Endothelial cell of umbilical vein (primary cell): Measurements from ENCODE around the gene PHOX2A. TPM values are rescaled to one million over a fixed set of nuclear protein-coding genes. Genes with fewer than 3 reads are reported as not detected.
A peak's percentile ranks its signal among the peaks of the same experiment; 100 is the strongest.

ENCODE experiments used
- BruUV-seq: library from RNA; stranded (reverse); fragments of 400-500 nt; replicated peaks from 2 replicates; lab custom pipeline; 2021; lab: Mats Ljungman, UMichigan
- CTCF ChIA-PET: fragments of 300-600, 350-600 bp; sonication (Branson Sonifier 250); formaldehyde crosslinking; loops from one replicate; lab custom pipeline; 2021; ENCODE audit warnings: antibody characterized with exemption, inconsistent platforms; lab: Charles Lee
- POLR2A ChIA-PET: fragments of 300-600, 350-600 bp; sonication (Branson Sonifier 250); formaldehyde crosslinking; loops from one replicate; lab custom pipeline; 2021; ENCODE audit warnings: antibody characterized with exemption, inconsistent platforms; lab: Charles Lee
- DNase-seq: peaks from one replicate; pipeline ENCODE4 v3.0.0-alpha.2; 2011; ENCODE audit warnings: low read depth, low spot score
- FAIRE-seq: peaks from 2 replicates; lab custom pipeline; 2011; peaks lifted over from hg19 to GRCh38; lab: Jason Lieb, UNC
- H2AFZ ChIP-seq: 2 replicates; pipeline ENCODE4 v1.6.0; 2012; ENCODE audit warnings: low read depth, low read length, control low read depth, inconsistent platforms
- H3K27ac ChIP-seq: 2 replicates; pipeline ENCODE4 v1.5.1; 2011; ENCODE audit warnings: low read depth, mild to moderate bottlenecking, control low read depth, low read length, moderate library complexity; ENCODE audit not compliant: insufficient read depth
- H3K27me3 ChIP-seq, 2 experiments: 2 replicates each; pipeline versions ENCODE4 v1.6.0 to v1.6.1; 2011; ENCODE audit warnings: low read length in 2 of 2, mixed read lengths in 1 of 2; ENCODE audit not compliant: control insufficient read depth in 2 of 2, insufficient read depth in 2 of 2
- H3K36me3 ChIP-seq, 2 experiments: 2 replicates in 1 of 2; 3 replicates in 1 of 2; pipeline ENCODE4 v1.5.1; 2011; ENCODE audit warnings: low read length in 2 of 2, mild to moderate bottlenecking in 1 of 2, moderate library complexity in 1 of 2; ENCODE audit not compliant: control insufficient read depth in 2 of 2, insufficient read depth in 2 of 2; ENCODE audit errors: extremely low read depth in 1 of 2
- H3K4me1 ChIP-seq: 3 replicates; pipeline ENCODE4 v1.5.1; 2011; ENCODE audit warnings: mild to moderate bottlenecking, low read length; ENCODE audit not compliant: control insufficient read depth, insufficient read depth; ENCODE audit errors: extremely low read depth
- H3K4me2 ChIP-seq: 2 replicates; pipeline ENCODE4 v1.6.1; 2011; ENCODE audit warnings: low read length, control low read depth, mixed read lengths; ENCODE audit not compliant: insufficient read depth
- H3K4me3 ChIP-seq, 3 experiments: fragments of 200-600 bp in 1 of 3; sonication (generic), shearing (Covaris generic) in 1 of 3; replicated peaks in 1 of 3; 2 replicates each; pipeline ENCODE4 v1.5.1; 2011 to 2016; ENCODE audit warnings: control low read depth in 3 of 3, low read length in 3 of 3, mild to moderate bottlenecking in 2 of 3, inconsistent platforms in 1 of 3, low read depth in 1 of 3, moderate library complexity in 1 of 3; ENCODE audit not compliant: insufficient read depth in 1 of 3
- H3K79me2 ChIP-seq: 2 replicates; pipeline ENCODE4 v1.6.0; 2012; ENCODE audit warnings: low read length, inconsistent platforms; ENCODE audit not compliant: control insufficient read depth, insufficient read depth
- H3K9ac ChIP-seq: replicated peaks from 2 replicates; pipeline ENCODE3; 2011; ENCODE audit warnings: low read length, control low read depth; ENCODE audit not compliant: insufficient read depth; ENCODE audit errors: extremely low read depth
- H3K9me1 ChIP-seq: replicated peaks from 3 replicates; pipeline ENCODE4 v1.6.0; 2011; ENCODE audit warnings: mild to moderate bottlenecking, low read length; ENCODE audit not compliant: control insufficient read depth, insufficient read depth; ENCODE audit errors: extremely low read depth
- H3K9me3 ChIP-seq: replicated peaks from 2 replicates; pipeline ENCODE4 v1.5.1; 2012; ENCODE audit warnings: low read length, inconsistent platforms; ENCODE audit not compliant: control insufficient read depth, insufficient read depth
- H4K20me1 ChIP-seq: replicated peaks from 2 replicates; pipeline ENCODE3; 2011; ENCODE audit warnings: mild to moderate bottlenecking, low read length; ENCODE audit not compliant: control insufficient read depth, insufficient read depth; ENCODE audit errors: extremely low read depth
- EZH2 ChIP-seq: IDR thresholded peaks from 2 replicates; pipeline ENCODE4 v1.6.1; 2012; ENCODE audit warnings: borderline replicate concordance, low read depth, mild to moderate bottlenecking, moderate library complexity, low read length, inconsistent platforms; ENCODE audit not compliant: severe bottlenecking
- FOS ChIP-seq: IDR thresholded peaks from 2 replicates; pipeline ENCODE4 v1.6.1; 2011; ENCODE audit warnings: mild to moderate bottlenecking, low read length, moderate library complexity, borderline replicate concordance; ENCODE audit not compliant: insufficient read depth
- GATA2 ChIP-seq: IDR thresholded peaks from 2 replicates; pipeline ENCODE4 v1.7.0; 2011; ENCODE audit warnings: low read depth, mild to moderate bottlenecking, moderate library complexity, mixed read lengths, low read length; ENCODE audit not compliant: insufficient read length, insufficient read depth
- JUN ChIP-seq: IDR thresholded peaks from 2 replicates; pipeline ENCODE4 v1.6.1; 2011; ENCODE audit warnings: borderline replicate concordance, low read depth; ENCODE audit not compliant: insufficient read length, insufficient read depth
- POLR2A ChIP-seq: IDR thresholded peaks from 2 replicates; pipeline ENCODE4 v1.6.1; 2012; ENCODE audit warnings: low read depth, mild to moderate bottlenecking, control low read depth, low read length
- POLR2AphosphoS5 ChIP-seq: IDR thresholded peaks from 2 replicates; pipeline ENCODE4 v1.6.1; 2012; ENCODE audit warnings: low read depth, mild to moderate bottlenecking, control low read depth, low read length, moderate library complexity; ENCODE audit not compliant: insufficient read depth
- dilution Hi-C: fragments of 300-500 bp; cut with MboI; formaldehyde crosslinking; loops from one replicate; pipeline ENCODE4 v1.15.0; 2019; ENCODE audit warnings: low sequenced_read_pairs; ENCODE audit not compliant: extremely low pct_ligation_motif_present
- intact Hi-C: fragments of 100-400 bp; cut with micrococcal nuclease; formaldehyde crosslinking; loops from one replicate; pipeline ENCODE4 v1.10.0; 2022
- polyA plus RNA-seq, 4 experiments: library from polyadenylated mRNA; depleted of rRNA in 3 of 4; stranded (reverse) in 3 of 4; unstranded in 1 of 4; fragments of >200 nt; gene quantifications; 2 replicates each; pipeline versions ENCODE4 v1.2.1 to v1.2.3, GENCODE V29; 2011 to 2012; ENCODE audit warnings: missing spikeins in 1 of 4
- total RNA-seq: library from RNA; stranded (reverse); gene quantifications from 2 replicates; pipeline ENCODE4 v1.2.3, GENCODE V29; 2021
- TF ChIP-seq, protein P1 (sequence below): IDR thresholded peaks from 2 replicates; pipeline ENCODE4 v1.6.1; 2011; ENCODE audit not compliant: insufficient read depth, insufficient read length
- TF ChIP-seq, protein P2 (sequence below), 2 donors: IDR thresholded peaks; 1 replicate in 1 of 2; 2 replicates in 1 of 2; pipeline ENCODE4 v1.5.1; 2011; ENCODE audit warnings: low read length in 2 of 2, mild to moderate bottlenecking in 2 of 2, moderate library complexity in 2 of 2, control low read depth in 1 of 2, inconsistent platforms in 1 of 2, low read depth in 1 of 2; ENCODE audit not compliant: insufficient read depth in 1 of 2; ENCODE audit errors: extremely low read depth in 1 of 2

The PHOX2A gene
- total and polyA plus RNA-seq, 2 donors (not counting 3 experiments of a cell fraction or from before 2014, with no cell fraction given): not detected

DNA sequence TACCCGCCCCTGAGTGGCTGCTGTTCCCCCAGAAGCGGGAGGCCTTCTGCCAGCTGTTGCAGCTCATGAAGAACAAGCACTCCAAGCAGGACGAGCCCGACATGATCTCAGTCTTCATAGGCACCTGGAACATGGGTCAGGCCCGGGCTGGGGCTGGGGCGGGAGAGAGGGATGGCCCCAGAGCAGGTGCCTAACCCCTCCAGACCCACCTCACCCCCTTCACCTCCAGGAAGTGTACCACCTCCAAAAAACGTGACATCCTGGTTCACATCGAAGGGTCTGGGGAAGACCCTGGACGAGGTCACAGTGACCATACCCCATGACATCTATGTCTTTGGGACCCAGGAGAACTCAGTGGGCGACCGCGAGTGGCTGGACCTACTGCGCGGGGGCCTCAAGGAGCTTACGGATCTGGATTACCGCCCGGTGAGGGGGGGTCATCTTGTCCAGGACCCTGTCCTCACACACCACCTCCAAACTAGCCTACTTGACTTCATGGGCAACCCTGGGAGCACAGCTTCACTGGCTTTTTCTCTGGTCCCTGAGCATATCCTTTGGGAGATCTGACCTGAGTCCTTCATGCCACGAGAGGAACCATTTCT is 13.1 kb downstream of the PHOX2A start:
- H3K36me3 ChIP-seq: peaks cover 12 to 84% of the 10 kb centered on the region in 2 experiments
- no peaks in the 10 kb centered on the region for H4K20me1 ChIP-seq
- FAIRE-seq: no peak
- H3K27me3 ChIP-seq: no peaks in the 10 kb centered on the region
- no TSS peak for BruUV-seq
- no peak overlapping the region for H3K4me3 ChIP-seq
- no peaks in the 10 kb centered on the region for H3K4me1 ChIP-seq
- DNase-seq: no peak
- H3K79me2 ChIP-seq: peaks cover 5% of the 10 kb centered on the region
- TF ChIP-seq POLR2A: no peak
- no peak for TF ChIP-seq EZH2
- no peak for TF ChIP-seq GATA2
- TF ChIP-seq FOS: no peak
- TF ChIP-seq JUN: no peak
- intact Hi-C loops: no loop called here
- no peak overlapping the region for H3K4me2 ChIP-seq
- dilution Hi-C loops: no loop called here
- ChIA-PET POLR2A (no interaction called here), CTCF (no interaction called here)
- H3K9me1 ChIP-seq: no peaks in the 10 kb centered on the region
- H3K27ac ChIP-seq: no peak overlapping the region
- no peak overlapping the region for H3K9ac ChIP-seq
- H3K9me3 ChIP-seq: no peaks in the 10 kb centered on the region
- no peak overlapping the region for H2AFZ ChIP-seq

DNA sequence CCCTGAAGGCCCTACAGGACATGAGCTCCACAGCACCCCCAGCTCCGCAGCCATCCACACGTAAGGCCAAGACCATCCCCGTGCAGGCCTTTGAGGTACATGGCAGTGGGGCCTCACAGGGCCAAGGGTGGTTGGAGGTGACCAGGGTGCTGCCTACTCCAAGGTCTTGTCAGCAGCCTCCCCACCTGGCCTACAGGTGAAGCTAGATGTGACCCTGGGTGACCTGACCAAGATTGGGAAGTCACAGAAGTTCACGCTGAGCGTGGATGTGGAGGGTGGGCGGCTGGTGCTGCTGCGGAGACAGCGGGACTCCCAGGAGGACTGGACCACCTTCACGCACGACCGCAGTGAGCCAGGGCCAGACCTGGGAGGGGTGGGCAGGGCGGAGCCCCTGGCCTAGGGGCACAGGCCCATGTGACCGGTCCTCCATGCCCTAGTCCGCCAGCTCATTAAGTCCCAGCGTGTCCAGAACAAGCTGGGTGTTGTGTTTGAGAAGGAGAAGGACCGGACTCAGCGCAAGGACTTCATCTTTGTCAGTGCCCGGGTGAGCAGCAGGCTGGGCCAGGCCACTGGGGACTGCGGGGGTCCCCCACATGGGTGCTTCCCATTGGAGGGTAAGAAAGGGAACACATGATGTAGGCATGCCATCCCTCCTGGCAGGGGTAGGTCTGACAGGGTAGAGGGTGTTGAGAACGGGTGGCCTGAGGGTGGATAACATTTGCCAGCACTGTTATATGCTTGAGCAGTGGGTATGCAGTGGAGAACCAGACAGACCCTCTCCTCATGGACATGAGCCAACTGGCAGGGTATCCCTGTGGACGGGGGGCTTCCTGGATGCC is 13.8 kb downstream of the PHOX2A start:
- Histone ChIP-seq H3K4me2 (no peak overlapping the region), H3K9me3 (no peaks in the 10 kb centered on the region), H3K36me3 (peaks cover 12 to 78% of the 10 kb centered on the region in 2 experiments), H3K4me3 (no peak overlapping the region), H3K27me3 (no peaks in the 10 kb centered on the region), H3K4me1 (peaks cover 4% of the 10 kb centered on the region), H3K27ac (no peak overlapping the region), H4K20me1 (no peaks in the 10 kb centered on the region), H3K79me2 (peaks cover 12% of the 10 kb centered on the region), H3K9me1 (no peaks in the 10 kb centered on the region), H2AFZ (no peak overlapping the region), H3K9ac (no peak overlapping the region)
- POLR2A ChIA-PET: no interaction called here
- CTCF ChIA-PET: interaction anchor here (0.8 kb wide), 1 partner anchor 8 kb away, joined by 5 read pairs; no protein-coding TSS in a partner anchor
- TF ChIP-seq, protein P1, sequence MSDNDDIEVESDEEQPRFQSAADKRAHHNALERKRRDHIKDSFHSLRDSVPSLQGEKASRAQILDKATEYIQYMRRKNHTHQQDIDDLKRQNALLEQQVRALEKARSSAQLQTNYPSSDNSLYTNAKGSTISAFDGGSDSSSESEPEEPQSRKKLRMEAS: no peak
- no peak for TF ChIP-seq POLR2AphosphoS5
- no peak for TF ChIP-seq FOS
- no peak for TF ChIP-seq JUN
- TF ChIP-seq GATA2: no peak
- TF ChIP-seq, protein P2, sequence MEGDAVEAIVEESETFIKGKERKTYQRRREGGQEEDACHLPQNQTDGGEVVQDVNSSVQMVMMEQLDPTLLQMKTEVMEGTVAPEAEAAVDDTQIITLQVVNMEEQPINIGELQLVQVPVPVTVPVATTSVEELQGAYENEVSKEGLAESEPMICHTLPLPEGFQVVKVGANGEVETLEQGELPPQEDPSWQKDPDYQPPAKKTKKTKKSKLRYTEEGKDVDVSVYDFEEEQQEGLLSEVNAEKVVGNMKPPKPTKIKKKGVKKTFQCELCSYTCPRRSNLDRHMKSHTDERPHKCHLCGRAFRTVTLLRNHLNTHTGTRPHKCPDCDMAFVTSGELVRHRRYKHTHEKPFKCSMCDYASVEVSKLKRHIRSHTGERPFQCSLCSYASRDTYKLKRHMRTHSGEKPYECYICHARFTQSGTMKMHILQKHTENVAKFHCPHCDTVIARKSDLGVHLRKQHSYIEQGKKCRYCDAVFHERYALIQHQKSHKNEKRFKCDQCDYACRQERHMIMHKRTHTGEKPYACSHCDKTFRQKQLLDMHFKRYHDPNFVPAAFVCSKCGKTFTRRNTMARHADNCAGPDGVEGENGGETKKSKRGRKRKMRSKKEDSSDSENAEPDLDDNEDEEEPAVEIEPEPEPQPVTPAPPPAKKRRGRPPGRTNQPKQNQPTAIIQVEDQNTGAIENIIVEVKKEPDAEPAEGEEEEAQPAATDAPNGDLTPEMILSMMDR (IDR thresholded peaks at IDR 0.05; ENCODE audit: extremely low read depth in 1 of 2, insufficient read depth in 1 of 2, low read depth in 1 of 2, low read length in 2 of 2): no peak
- no peak for TF ChIP-seq POLR2A
- intact Hi-C loops: no loop called here
- TSS peak; percentile 14 for BruUV-seq
- FAIRE-seq: no peak
- no peak for DNase-seq
- dilution Hi-C loops: no loop called here
